Pons (tissue), 1 donor: ENCODE data around the gene DENND1A.
A peak's percentile ranks its signal among the peaks of the same experiment; 100 is the strongest.

ENCODE experiments used
- DNase-seq: peaks from one replicate; pipeline ENCODE4 v3.0.0-alpha.2; 2016; ENCODE audit warnings: low spot score

The DENND1A gene

GRCh38 chr9:123373447-123373923, 556.4 kb downstream of the DENND1A start:
- no peak for DNase-seq

- DNase-seq, result no peak
Observed at GRCh38 chr9:123372766-123373446, 557.0 kb downstream of the DENND1A start.

GRCh38 chr9:123371805-123372590, 557.9 kb downstream of the DENND1A start:
- DNase-seq, result no peak

GRCh38 chr9:123371228-123371584, 558.7 kb downstream of the DENND1A start:
- no peak for DNase-seq

- DNase-seq, result no peak
Observed at GRCh38 chr9:123370526-123371227, 559.2 kb downstream of the DENND1A start.

- no peak for DNase-seq
Observed at GRCh38 chr9:123370108-123370507, 559.8 kb downstream of the DENND1A start.

- no peak for DNase-seq
Observed at GRCh38 chr9:123369296-123369695, 560.6 kb downstream of the DENND1A start.

GRCh38 chr9:123368536-123369153, 561.3 kb downstream of the DENND1A start:
- peak; percentile 53 for DNase-seq

GRCh38 chr9:123368023-123368422, 561.9 kb downstream of the DENND1A start:
- no peak for DNase-seq

- no peak for DNase-seq
Observed at GRCh38 chr9:123365881-123366528, 563.9 kb downstream of the DENND1A start.

GRCh38 chr9:123365287-123365880, 564.5 kb downstream of the DENND1A start:
- no peak for DNase-seq

GRCh38 chr9:123364241-123364824, 565.6 kb downstream of the DENND1A start:
- peak; percentile 65 for DNase-seq

- no peak for DNase-seq
Observed at GRCh38 chr9:123362856-123363255, 567.1 kb downstream of the DENND1A start.

GRCh38 chr9:123361731-123362510, 568.0 kb downstream of the DENND1A start:
- no peak for DNase-seq

GRCh38 chr9:123361086-123361730, 568.7 kb downstream of the DENND1A start:
- DNase-seq, result no peak

GRCh38 chr9:123360161-123361085, 569.5 kb downstream of the DENND1A start:
- no peak for DNase-seq

- DNase-seq, result no peak
Observed at GRCh38 chr9:123359546-123359945, 570.4 kb downstream of the DENND1A start.

GRCh38 chr9:123359106-123359505, 570.8 kb downstream of the DENND1A start:
- no peak for DNase-seq
